C4-2B (cell line): ENCODE measurements around the gene MSX2.

Source experiments
- CTCF ChIP-seq: fragments of 450-650 bp; conservative IDR thresholded peaks from 2 replicates; pipeline ENCODE4 v1.5.1; 2017; ENCODE audit warnings: mild to moderate bottlenecking
- ZFX ChIP-seq: fragments of 450-650 bp; IDR thresholded peaks from 2 replicates; pipeline ENCODE4 v1.6.1; 2017

- TF ChIP-seq CTCF (no peak), ZFX (no peak)
Measured at GRCh38 chr5:174718880-174719610, 5.3 kb upstream of the MSX2 start.
